PC-9 (cell line): ENCODE measurements around the gene MED13L.

Experiments used
- CTCF ChIP-seq: fragments of 200-600 bp; sonication (generic); conservative IDR thresholded peaks from 2 replicates; pipeline ENCODE4 v1.6.1; 2017; ENCODE audit warnings: mixed run types, antibody characterized with exemption, mild to moderate bottlenecking, moderate library complexity
- EZH2 ChIP-seq: fragments of 200-600 bp; sonication (generic); IDR thresholded peaks from 2 replicates; pipeline ENCODE4 v1.8.0; 2017; ENCODE audit warnings: antibody characterized with exemption, low read depth

GRCh38 chr12:116130431-116130830, 147.1 kb downstream of the MED13L start:
- TF ChIP-seq EZH2 (no peak), CTCF (no peak)
